GM10266 (cell line): Measurements from ENCODE around the gene IRAG1.

Experiments
- DNase-seq: peaks from one replicate; pipeline ENCODE4 v3.0.0; 2012; ENCODE audit errors: extremely low spot score
- TF ChIP-seq, protein P1 (sequence below): IDR thresholded peaks from 2 replicates; pipeline ENCODE4 v1.5.1; 2012; ENCODE audit warnings: mild to moderate bottlenecking, low read depth; ENCODE audit not compliant: control insufficient read depth, insufficient read depth; ENCODE audit errors: missing control alignments

The IRAG1 gene

DNA sequence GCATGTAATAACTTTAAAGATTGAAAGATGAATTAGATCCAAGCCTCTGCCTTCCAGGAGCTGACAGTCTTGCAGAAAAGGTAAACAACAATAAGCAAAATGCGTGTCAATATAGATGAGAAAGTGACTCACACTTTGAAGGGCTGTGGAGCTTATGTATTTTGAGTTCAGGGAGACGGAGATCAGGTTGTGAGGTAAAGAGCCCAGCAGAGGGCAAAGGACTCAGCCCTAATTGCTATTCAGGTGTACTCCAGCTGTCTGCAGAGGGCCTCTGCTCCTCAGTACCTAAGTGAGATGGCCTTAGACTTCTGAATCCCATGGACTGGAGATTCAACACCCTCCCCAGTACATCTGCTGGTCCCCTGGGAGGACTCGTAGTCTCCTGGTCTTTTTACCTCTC is 34.6 kb upstream of the IRAG1 start:
- TF ChIP-seq, protein P1, sequence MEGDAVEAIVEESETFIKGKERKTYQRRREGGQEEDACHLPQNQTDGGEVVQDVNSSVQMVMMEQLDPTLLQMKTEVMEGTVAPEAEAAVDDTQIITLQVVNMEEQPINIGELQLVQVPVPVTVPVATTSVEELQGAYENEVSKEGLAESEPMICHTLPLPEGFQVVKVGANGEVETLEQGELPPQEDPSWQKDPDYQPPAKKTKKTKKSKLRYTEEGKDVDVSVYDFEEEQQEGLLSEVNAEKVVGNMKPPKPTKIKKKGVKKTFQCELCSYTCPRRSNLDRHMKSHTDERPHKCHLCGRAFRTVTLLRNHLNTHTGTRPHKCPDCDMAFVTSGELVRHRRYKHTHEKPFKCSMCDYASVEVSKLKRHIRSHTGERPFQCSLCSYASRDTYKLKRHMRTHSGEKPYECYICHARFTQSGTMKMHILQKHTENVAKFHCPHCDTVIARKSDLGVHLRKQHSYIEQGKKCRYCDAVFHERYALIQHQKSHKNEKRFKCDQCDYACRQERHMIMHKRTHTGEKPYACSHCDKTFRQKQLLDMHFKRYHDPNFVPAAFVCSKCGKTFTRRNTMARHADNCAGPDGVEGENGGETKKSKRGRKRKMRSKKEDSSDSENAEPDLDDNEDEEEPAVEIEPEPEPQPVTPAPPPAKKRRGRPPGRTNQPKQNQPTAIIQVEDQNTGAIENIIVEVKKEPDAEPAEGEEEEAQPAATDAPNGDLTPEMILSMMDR: no peak
- no peak for DNase-seq

DNA sequence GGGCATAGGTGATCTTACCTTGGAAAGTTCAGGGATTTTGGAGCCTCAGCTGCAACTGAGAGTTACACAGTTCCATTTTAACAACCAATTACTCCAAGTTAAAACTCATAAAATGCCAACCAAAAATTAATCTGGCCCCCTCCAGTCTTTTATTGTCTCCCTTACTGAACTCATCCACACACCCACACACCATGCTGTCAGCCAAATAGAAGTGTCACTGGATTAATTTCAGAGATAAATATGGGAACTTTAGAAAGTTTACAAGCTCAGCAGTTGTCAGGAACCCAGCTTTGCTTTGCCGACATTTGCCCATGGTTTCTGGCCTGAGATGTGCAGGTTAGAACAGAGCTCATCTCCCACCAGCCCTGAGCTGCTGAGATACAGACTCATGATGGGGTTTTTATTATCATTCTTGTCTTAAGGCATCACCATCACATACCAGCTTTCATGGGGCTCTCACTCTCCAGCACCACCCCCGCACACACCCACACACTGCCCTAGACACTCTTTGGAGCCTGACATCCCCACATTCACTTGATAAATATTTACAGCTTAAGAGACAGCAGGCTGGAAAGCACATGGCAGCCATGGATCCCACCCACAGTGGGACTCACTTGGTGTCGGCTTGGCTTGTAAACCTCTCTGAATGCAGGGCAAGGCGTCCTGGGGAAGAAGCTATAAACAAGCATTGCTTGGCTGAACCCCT is 33.7 kb upstream of the IRAG1 start:
- TF ChIP-seq, protein P1: no peak
- no peak for DNase-seq

DNA sequence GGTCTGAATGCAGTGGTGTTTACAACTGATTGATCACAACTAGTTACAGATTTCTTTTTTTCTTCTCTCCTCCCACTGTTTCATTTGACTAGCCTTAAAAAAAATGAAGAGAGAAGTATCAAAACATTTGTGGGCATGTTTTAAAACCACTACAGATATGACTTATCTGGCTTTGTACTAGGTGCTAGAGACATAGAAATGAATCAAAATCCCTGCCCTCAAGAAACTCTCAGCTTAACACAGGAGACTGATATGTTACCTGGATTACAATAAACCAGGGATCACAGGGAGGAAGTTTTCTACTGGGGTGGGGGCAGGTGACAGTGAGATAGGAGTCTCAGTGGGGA is 32.3 kb upstream of the IRAG1 start:
- TF ChIP-seq, protein P1: no peak
- no peak for DNase-seq

DNA sequence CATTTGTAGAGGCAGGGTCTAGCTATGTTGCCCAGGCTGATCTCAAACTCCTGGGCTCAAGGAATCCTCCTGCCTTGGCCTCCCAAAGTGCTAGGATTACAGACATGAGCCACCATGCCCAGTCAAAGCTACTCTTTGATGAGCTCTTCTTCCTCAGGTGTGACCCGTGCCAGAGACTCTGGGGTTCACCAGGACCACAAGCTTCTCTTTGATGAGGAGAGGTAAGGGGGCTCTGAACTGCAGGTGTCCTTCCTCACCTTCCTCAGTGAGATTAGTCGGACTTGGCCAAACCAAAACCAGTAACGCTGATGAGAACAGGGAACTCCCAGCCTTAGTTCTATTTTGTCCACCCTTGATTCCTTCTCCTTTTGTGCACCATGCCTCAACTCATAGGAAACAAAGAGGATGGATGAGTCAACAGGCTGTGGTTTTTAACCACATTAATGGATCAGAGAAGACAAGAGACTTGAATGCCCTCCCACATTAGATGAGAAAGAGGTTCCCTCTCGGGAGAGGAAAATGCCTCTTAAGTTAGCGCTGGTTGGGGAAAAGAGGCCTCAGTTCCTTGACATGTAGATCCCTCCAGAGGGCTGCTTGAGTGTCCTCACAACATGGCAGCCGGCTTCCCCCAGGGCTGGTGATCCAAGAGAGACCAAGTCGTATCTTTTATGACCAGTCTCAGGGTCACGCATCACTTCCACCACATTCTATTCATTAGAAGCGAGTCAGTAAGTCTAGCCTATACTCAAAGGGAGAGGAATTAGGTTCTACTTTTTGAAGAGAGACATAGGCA is 31.8 kb upstream of the IRAG1 start:
- TF ChIP-seq, protein P1: no peak
- no peak for DNase-seq

- TF ChIP-seq, protein P1: no peak
- DNase-seq: no peak
Observed at GRCh38 chr11:10722307-10722706, 28.8 kb upstream of the IRAG1 start.

- DNase-seq: no peak
- TF ChIP-seq, protein P1: no peak
Observed at GRCh38 chr11:10720881-10721376, 27.4 kb upstream of the IRAG1 start.

- TF ChIP-seq, protein P1: no peak
- no peak for DNase-seq
Observed at GRCh38 chr11:10719616-10720015, 26.1 kb upstream of the IRAG1 start.
